AG04450 (cell line): Measurements from ENCODE around the gene KLF8. TPM values are rescaled to one million over a fixed set of nuclear protein-coding genes. Genes with fewer than 3 reads are reported as not detected.

Experiments
- CTCF ChIA-PET: fragments of 300-600, 350-600 bp; formaldehyde crosslinking; extraction: SDS; loops from one replicate; lab custom pipeline; 2022; ENCODE audit warnings: antibody characterized with exemption, inconsistent platforms; lab: Charles Lee
- POLR2A ChIA-PET: fragments of 350-600 bp; formaldehyde crosslinking; extraction: SDS; loops from one replicate; lab custom pipeline; 2021; ENCODE audit warnings: antibody characterized with exemption, inconsistent platforms; lab: Yijun Ruan, JAX
- DNase-seq: peaks from one replicate; pipeline ENCODE4 v3.0.0-alpha.2; 2011; ENCODE audit warnings: low read depth, low spot score
- H3K27ac ChIP-seq: one replicate; pipeline ENCODE4 v1.5.1; 2012; ENCODE audit warnings: low read depth, low read length, control low read depth
- H3K27me3 ChIP-seq: one replicate; pipeline ENCODE4 v1.6.0; 2012; ENCODE audit warnings: low read length; ENCODE audit not compliant: control insufficient read depth, insufficient read depth
- H3K4me3 ChIP-seq: 2 replicates; pipeline ENCODE4 v1.5.1; 2011; ENCODE audit warnings: mild to moderate bottlenecking, low read depth, low read length, control low read depth
- H3K9me3 ChIP-seq: 2 replicates; pipeline ENCODE4 v1.5.1; 2012; ENCODE audit warnings: low read length; ENCODE audit not compliant: control insufficient read depth, insufficient read depth
- polyA plus RNA-seq: library from polyadenylated mRNA; depleted of rRNA; stranded (reverse); fragments of >200 nt; gene quantifications from 2 replicates; pipeline ENCODE4 v1.2.3, GENCODE V29; 2011
- TF ChIP-seq, protein P1 (sequence below): IDR thresholded peaks from 2 replicates; pipeline ENCODE4 v1.5.1; 2011; ENCODE audit warnings: low read depth, low read length, control low read depth, inconsistent platforms

KLF8 gene
- polyA plus RNA-seq, 1 experiment, result 0.05 TPM

DNA sequence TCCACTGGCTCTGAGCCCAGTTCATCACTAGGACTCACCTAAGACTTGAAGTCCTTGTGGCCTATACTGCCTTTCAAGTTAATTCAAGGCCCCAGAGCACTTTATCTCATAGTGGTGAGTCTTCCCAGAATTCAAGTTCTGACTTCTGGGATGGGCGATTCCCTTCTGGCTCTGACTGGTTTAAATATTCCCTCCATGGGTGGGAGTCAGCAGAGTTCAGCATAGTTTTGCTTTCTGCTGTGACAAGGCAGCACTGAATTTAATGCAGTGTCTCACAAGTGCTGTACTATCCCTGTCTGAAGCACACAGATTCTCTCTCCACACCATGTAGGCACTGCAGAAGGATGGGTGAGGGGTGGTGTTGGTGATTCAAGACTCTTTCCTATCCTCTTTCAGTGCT lies 46.5 kb downstream of the KLF8 start:
- no peak overlapping the region for H3K27ac ChIP-seq
- no peaks in the 10 kb centered on the region for H3K27me3 ChIP-seq
- TF ChIP-seq, protein P1, sequence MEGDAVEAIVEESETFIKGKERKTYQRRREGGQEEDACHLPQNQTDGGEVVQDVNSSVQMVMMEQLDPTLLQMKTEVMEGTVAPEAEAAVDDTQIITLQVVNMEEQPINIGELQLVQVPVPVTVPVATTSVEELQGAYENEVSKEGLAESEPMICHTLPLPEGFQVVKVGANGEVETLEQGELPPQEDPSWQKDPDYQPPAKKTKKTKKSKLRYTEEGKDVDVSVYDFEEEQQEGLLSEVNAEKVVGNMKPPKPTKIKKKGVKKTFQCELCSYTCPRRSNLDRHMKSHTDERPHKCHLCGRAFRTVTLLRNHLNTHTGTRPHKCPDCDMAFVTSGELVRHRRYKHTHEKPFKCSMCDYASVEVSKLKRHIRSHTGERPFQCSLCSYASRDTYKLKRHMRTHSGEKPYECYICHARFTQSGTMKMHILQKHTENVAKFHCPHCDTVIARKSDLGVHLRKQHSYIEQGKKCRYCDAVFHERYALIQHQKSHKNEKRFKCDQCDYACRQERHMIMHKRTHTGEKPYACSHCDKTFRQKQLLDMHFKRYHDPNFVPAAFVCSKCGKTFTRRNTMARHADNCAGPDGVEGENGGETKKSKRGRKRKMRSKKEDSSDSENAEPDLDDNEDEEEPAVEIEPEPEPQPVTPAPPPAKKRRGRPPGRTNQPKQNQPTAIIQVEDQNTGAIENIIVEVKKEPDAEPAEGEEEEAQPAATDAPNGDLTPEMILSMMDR, result no peak
- CTCF ChIA-PET, result no interaction called here
- no peak for DNase-seq
- no peak overlapping the region for H3K4me3 ChIP-seq
- H3K9me3 ChIP-seq, result no peaks in the 10 kb centered on the region
- POLR2A ChIA-PET, result no interaction called here

DNA sequence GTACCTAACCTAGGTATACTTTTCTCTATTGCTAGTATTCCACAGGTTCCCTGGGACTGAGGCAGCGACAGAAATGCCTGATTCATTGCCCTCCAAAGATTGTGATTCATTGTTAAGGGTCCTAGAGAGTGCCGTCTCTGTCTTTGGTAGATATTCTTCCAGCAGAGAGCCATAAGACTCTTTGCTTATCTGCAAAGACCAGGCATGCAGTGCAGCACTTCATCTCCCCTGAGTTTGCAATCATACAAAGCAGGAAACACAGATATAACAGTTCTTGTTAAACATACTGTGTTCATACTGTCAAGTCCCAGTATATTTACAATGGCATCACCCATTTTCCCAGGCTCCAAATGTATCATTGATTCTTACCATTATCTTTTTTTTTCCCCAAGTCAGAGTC lies 47.7 kb downstream of the KLF8 start:
- Histone ChIP-seq H3K27me3 (no peaks in the 10 kb centered on the region), H3K9me3 (no peaks in the 10 kb centered on the region), H3K4me3 (no peak overlapping the region), H3K27ac (no peak overlapping the region)
- no peak for DNase-seq
- ChIA-PET POLR2A (no interaction called here), CTCF (interaction anchor here (3.9 kb wide), 1 partner anchor 448 kb away, joined by 34 read pairs; no protein-coding TSS in a partner anchor)
- TF ChIP-seq, protein P1, result no peak

DNA sequence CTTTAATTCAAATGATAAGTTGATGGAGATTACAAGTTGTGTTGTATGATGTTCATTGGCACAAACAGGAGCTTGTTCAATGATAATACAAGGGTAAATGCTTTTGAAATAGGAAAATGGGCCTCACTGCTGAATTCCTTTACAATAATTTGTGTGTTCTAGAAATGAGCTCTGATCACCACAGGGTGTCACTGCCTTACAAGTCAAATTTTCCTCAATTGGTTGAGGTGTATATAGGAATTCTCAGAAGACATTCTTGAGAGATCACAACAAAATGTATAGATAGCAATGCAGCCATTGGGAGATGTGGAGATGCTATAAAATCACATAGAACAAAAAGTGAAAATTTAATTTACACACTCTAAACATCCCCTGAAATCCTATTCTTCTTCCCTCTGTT lies 49.6 kb downstream of the KLF8 start:
- H3K27me3 ChIP-seq, result no peaks in the 10 kb centered on the region
- CTCF ChIA-PET, result interaction anchor here (3.9 kb wide), 1 partner anchor 446 kb away, joined by 34 read pairs; no protein-coding TSS in a partner anchor
- POLR2A ChIA-PET, result no interaction called here
- H3K4me3 ChIP-seq, result no peak overlapping the region
- no peaks in the 10 kb centered on the region for H3K9me3 ChIP-seq
- TF ChIP-seq, protein P1, result peak; percentile 23
- DNase-seq, result no peak
- H3K27ac ChIP-seq, result no peak overlapping the region

DNA sequence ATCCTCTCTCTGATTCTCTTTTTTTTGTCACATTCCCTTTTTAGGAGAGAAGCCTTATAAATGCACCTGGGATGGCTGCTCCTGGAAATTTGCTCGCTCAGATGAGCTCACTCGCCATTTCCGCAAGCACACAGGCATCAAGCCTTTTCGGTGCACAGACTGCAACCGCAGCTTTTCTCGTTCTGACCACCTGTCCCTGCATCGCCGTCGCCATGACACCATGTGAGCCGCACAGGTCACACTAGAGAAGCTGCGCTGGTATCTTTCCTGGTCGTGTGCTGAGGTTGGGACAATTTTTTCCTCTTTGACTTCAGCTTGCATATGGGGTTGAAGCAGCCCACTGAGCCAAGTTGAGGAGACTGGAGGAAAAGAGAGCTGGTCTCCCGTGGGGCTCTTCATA lies 52.1 kb downstream of the KLF8 start:
- POLR2A ChIA-PET, result no interaction called here
- TF ChIP-seq, protein P1, result no peak
- H3K27me3 ChIP-seq, result no peaks in the 10 kb centered on the region
- no peak overlapping the region for H3K4me3 ChIP-seq
- CTCF ChIA-PET, result interaction anchor here (2.2 kb wide), 1 partner anchor 443 kb away, joined by 4 read pairs; no protein-coding TSS in a partner anchor
- H3K9me3 ChIP-seq, result no peaks in the 10 kb centered on the region
- DNase-seq, result no peak
- no peak overlapping the region for H3K27ac ChIP-seq

DNA sequence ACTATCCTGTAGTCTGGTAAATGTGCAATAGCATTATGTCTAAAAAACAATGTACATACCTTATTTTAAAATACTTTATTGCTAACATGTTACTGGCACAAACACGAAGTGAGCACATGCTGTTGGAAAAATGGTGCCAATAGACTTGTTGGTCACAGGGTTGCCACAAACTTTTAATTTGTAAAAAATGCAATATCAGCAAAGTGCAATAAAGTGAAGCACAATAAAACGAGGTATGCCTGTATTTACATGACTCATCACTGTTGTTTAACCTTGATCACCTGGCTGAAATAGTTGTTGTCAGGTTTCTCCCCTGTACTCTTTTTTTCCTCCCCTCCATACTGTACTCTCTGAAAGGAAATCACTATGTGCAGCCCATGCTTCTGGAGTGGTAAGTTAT lies 56.5 kb downstream of the KLF8 start:
- ChIA-PET POLR2A (no interaction called here), CTCF (no interaction called here)
- H3K27me3 ChIP-seq, result no peaks in the 10 kb centered on the region
- TF ChIP-seq, protein P1, result no peak
- H3K27ac ChIP-seq, result no peak overlapping the region
- DNase-seq, result no peak
- H3K4me3 ChIP-seq, result no peak overlapping the region
- H3K9me3 ChIP-seq, result no peaks in the 10 kb centered on the region
